ENCODE data around the gene TMBIM4. TPM values are rescaled to one million over a fixed set of nuclear protein-coding genes. Genes with fewer than 3 reads are reported as not detected.

The TMBIM4 gene
- total RNA-seq, 1 experiment from 2014 or later = 29.8 TPM

- H3K36me3 Mint-ChIP-seq = peaks cover 7% of the 10 kb centered on the region; the same call in 1 of the 2 replicates
- TF ChIP-seq MLX (CRISPR knock-in tag; IDR thresholded peaks at IDR 0.05) = no peak
- TF ChIP-seq HMGA2 (CRISPR knock-in tag; IDR thresholded peaks at IDR 0.05) = no peak
- no peak for TF ChIP-seq FOXP1 (CRISPR knock-in tag; IDR thresholded peaks at IDR 0.05; ENCODE audit: borderline replicate concordance)
- no peak for TF ChIP-seq E2F4 (CRISPR knock-in tag; IDR thresholded peaks at IDR 0.05; ENCODE audit: borderline replicate concordance, low read depth)
- no peak for TF ChIP-seq ZNF671 (CRISPR knock-in tag; IDR thresholded peaks at IDR 0.05)
- TF ChIP-seq CDX4 (CRISPR knock-in tag; IDR thresholded peaks at IDR 0.05; ENCODE audit: borderline replicate concordance) = no peak
- TF ChIP-seq FOXJ3 (CRISPR knock-in tag; IDR thresholded peaks at IDR 0.05; ENCODE audit: borderline replicate concordance) = no peak
- no peak for TF ChIP-seq TCF7 (CRISPR knock-in tag; IDR thresholded peaks at IDR 0.05; ENCODE audit: low read depth)
- H3K4me3 Mint-ChIP-seq = no peak overlapping the region
- H3K27me3 Mint-ChIP-seq (ENCODE audit: low read depth) = no peaks in the 10 kb centered on the region; the same call in 1 of the 2 replicates
- peaks cover 9% of the 10 kb centered on the region for H3K9me3 Mint-ChIP-seq
- no peak overlapping the region for H3K27ac Mint-ChIP-seq
- POLR2A ChIA-PET = no interaction called here
- ATAC-seq (no peak), DNase-seq (ENCODE audit: low spot score) (no peak)
- peaks cover 16% of the 10 kb centered on the region for H3K4me1 Mint-ChIP-seq
- CTCF ChIA-PET = no interaction called here
Measured at GRCh38 chr12:66199831-66200509, 30.2 kb upstream of the TMBIM4 start.

- DNase-seq (ENCODE audit: low spot score) (no peak), ATAC-seq (no peak)
- H3K36me3 Mint-ChIP-seq = peaks cover 7% of the 10 kb centered on the region; the same call in 1 of the 2 replicates
- no peak overlapping the region for H3K27ac Mint-ChIP-seq
- ChIA-PET CTCF (no interaction called here), POLR2A (no interaction called here)
- peaks cover 16% of the 10 kb centered on the region for H3K4me1 Mint-ChIP-seq
- no peaks in the 10 kb centered on the region; the same call in 1 of the 2 replicates for H3K27me3 Mint-ChIP-seq (ENCODE audit: low read depth)
- no peak for TF ChIP-seq ZNF138 (CRISPR knock-in tag; conservative IDR thresholded peaks at IDR 0.05)
- no peak for TF ChIP-seq ZNF512 (CRISPR knock-in tag; IDR thresholded peaks at IDR 0.05; ENCODE audit: borderline replicate concordance)
- TF ChIP-seq USF1 (CRISPR knock-in tag; IDR thresholded peaks at IDR 0.05) = no peak
- TF ChIP-seq AR (CRISPR knock-in tag; IDR thresholded peaks at IDR 0.05) = no peak
- no peak for TF ChIP-seq ZNF263 (CRISPR knock-in tag; IDR thresholded peaks at IDR 0.05; ENCODE audit: low read depth)
- peaks cover 9% of the 10 kb centered on the region for H3K9me3 Mint-ChIP-seq
- no peak overlapping the region for H3K4me3 Mint-ChIP-seq
Measured at GRCh38 chr12:66199141-66199540, 29.3 kb upstream of the TMBIM4 start.
